GM12892 (cell line): ENCODE results near the gene RSPH3.
"Not testable (repeated sequence)": the region's sequence is repeated elsewhere in the genome, so short reads cannot be mapped to it uniquely, and the experiment has no call there.

ENCODE experiments used
- DNase-seq: peaks from one replicate; pipeline ENCODE4 v3.0.0; 2011; ENCODE audit not compliant: insufficient read length
- FAIRE-seq: peaks from 2 replicates; lab custom pipeline; 2011; peaks lifted over from hg19 to GRCh38; lab: Jason Lieb, UNC
- POLR2A ChIP-seq: IDR thresholded peaks from 2 replicates; pipeline ENCODE4 v1.6.1; 2011; ENCODE audit warnings: low read depth, low read length, control low read depth
- POLR2AphosphoS5 ChIP-seq: IDR thresholded peaks from 2 replicates; pipeline ENCODE4 v1.6.1; 2011; ENCODE audit warnings: low read depth, low read length, control low read depth
- TAF1 ChIP-seq: IDR thresholded peaks from 2 replicates; pipeline ENCODE4 v1.6.1; 2011; ENCODE audit warnings: low read depth, mild to moderate bottlenecking, control low read depth, low read length, borderline replicate concordance

Gene RSPH3

DNA sequence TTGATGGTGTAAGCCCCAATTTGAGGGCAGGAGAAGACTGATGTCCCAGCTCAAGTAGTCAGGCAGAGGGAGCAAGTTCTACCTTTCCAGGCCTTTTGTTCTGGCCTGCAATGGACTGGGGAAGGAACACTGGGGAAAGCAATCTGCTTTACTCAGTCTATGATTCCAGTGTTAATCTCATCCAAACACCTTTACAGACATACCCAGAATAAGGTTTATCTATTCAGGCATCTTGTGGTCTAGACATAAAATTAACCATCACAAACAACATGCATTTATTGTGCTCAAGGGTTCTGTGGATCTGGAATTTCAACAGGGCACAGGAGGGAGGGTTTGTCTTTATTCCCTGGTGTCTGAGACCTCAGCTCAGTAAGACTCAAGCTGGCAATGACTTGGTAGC lies 14.4 kb upstream of the RSPH3 start:
- DNase-seq: no peak
- no peak for FAIRE-seq
- no peak for TF ChIP-seq POLR2A
- no peak for TF ChIP-seq POLR2AphosphoS5
- TF ChIP-seq TAF1: no peak

GRCh38 chr6:159013229-159013628 lies 13.2 kb upstream of the RSPH3 start:
- TF ChIP-seq POLR2AphosphoS5: no peak
- TF ChIP-seq POLR2A: no peak
- TF ChIP-seq TAF1: no peak
- DNase-seq (no peak), FAIRE-seq (peak; percentile 46)

GRCh38 chr6:159012201-159012600 lies 12.2 kb upstream of the RSPH3 start:
- TF ChIP-seq POLR2A (no peak), TAF1 (no peak), POLR2AphosphoS5 (no peak)
- no peak for DNase-seq
- no peak for FAIRE-seq

DNA sequence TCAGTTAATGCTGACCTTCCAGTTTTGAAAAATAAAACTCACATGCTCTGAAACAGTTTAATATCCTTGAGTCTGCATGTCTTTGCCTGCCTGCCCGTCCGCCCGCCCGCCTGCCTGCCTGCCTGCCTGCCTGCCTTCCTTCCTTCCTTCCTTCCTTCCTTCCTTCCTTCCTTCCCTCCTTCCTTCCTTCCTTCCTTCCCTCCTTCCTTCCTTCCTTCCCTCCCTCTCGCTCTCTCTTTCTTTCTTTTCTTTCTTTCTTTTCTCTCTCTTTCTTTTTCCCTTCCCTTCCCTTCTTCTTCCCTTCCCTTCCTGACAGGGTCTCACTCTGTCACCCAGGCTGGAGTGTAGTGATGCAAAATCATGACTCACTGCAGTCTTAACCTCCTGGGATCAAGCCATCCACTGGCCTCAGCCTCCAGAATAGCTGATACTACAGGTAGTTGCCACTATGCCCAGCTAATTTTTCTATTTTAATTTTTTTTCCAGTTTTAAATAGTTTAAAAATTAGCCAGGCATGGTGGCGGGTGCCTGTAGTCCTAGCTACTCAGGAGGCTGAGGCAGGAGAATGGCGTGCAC lies 10.1 kb upstream of the RSPH3 start:
- not testable (repeated sequence) for FAIRE-seq

GRCh38 chr6:159008656-159009288 lies 8.8 kb upstream of the RSPH3 start:
- DNase-seq (peak; percentile 19), FAIRE-seq (peak; percentile 79)
- TF ChIP-seq POLR2AphosphoS5 (no peak), POLR2A (no peak), TAF1 (no peak)

More for the DNA sequence above, 10.1 kb upstream of the RSPH3 start:
- DNase-seq: not testable (repeated sequence)

DNA sequence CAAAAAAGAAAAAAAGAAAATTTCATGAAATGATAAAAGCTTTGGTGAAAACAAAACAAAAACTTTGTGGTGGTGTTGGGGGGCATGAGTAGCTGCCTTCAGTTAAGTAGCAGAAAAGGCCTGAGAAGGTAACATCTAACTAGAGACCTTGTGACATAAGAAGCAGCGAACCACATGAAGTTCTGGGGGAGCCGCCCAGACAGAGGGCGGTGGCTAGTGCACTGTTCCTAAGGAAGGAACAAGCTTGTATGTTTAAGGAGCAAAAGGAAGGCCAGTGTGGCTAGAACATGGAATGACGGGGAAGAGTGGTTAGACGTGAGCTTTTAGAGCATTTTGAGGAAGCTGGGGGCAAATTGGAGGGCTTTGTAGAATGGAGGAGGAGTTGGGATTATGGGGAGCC lies 7.5 kb upstream of the RSPH3 start:
- DNase-seq (no peak), FAIRE-seq (no peak)
- TF ChIP-seq TAF1: no peak
- no peak for TF ChIP-seq POLR2AphosphoS5
- TF ChIP-seq POLR2A: no peak

DNA sequence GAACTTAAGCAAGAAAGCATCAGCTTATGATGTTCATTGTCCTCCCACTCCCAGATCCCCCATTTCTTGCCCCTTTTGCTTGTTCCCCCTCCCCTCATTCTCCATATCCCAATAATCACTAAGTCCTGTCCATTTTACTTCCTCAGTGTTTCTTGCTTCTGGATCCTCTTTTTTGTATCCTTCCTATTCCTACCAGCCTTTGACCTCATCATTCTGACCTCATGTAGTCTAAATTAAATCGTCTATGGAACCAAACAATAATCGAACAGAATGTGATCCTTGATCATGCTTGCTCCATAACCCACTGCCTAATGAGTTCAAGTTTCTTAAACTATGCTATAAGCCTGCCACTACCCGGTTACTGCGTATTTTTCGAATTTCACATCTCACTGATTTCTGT lies 5.4 kb upstream of the RSPH3 start:
- no peak for FAIRE-seq
- no peak for TF ChIP-seq POLR2A
- no peak for TF ChIP-seq POLR2AphosphoS5
- no peak for TF ChIP-seq TAF1
- no peak for DNase-seq

- FAIRE-seq (no peak), DNase-seq (no peak)
- TF ChIP-seq POLR2A: no peak
- TF ChIP-seq TAF1: no peak
Observed at GRCh38 chr6:159004592-159004991, 4.6 kb upstream of the RSPH3 start.

- no peak for TF ChIP-seq POLR2AphosphoS5
- TF ChIP-seq POLR2A: no peak
- no peak for TF ChIP-seq TAF1
- FAIRE-seq: no peak
- DNase-seq: no peak
Observed at GRCh38 chr6:159002432-159003155, 2.6 kb upstream of the RSPH3 start.

DNA sequence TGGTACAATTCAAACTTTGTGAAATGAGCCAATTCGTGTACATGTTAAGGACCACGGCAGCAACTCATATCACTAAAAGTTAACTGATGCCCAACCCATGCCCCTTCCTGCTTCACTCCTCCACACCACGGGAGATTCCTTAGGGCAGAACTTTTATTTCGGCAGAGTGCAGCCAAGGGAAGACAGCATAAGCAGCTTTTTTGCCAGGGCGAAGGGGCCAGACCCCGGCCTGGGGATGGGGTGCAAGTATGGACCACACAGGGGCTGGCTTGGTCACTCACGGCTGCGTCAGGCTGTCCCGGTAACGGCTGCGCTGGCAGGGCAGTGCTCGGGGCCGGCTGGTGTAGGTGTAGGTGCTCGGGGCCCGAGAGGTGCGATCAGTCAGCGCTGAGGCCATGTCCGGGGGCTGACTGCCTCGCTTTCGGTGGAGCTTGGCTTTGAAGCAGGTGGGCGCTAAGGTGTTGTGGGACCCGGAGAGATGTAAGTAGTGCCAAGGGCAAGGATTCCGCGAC lies 792 bp downstream of the RSPH3 start:
- peak; percentile 33 for FAIRE-seq
- no peak for DNase-seq

GRCh38 chr6:158996856-158997255 lies 3.1 kb downstream of the RSPH3 start:
- DNase-seq (no peak), FAIRE-seq (no peak)
- TF ChIP-seq POLR2AphosphoS5 (no peak), TAF1 (no peak), POLR2A (no peak)

More for the DNA sequence above, 792 bp downstream of the RSPH3 start:
- no peak for TF ChIP-seq POLR2A
- no peak for TF ChIP-seq TAF1
- no peak for TF ChIP-seq POLR2AphosphoS5
